ENCODE measurements around the gene GOLGA3.
A peak's percentile ranks its signal among the peaks of the same experiment; 100 is the strongest.
"Not testable (repeated sequence)": the region's sequence is repeated elsewhere in the genome, so short reads cannot be mapped to it uniquely, and the experiment has no call there.

Gene GOLGA3

GRCh38 chr12:132828706-132829534 is at the start of gene GOLGA3:
TSS of gene GOLGA3 (minus strand) at chr12:132828869. CDS start at chr12:132822128, 6,741 bp downstream.
- peak; percentile 93 to 96 for DNase-seq

DNA sequence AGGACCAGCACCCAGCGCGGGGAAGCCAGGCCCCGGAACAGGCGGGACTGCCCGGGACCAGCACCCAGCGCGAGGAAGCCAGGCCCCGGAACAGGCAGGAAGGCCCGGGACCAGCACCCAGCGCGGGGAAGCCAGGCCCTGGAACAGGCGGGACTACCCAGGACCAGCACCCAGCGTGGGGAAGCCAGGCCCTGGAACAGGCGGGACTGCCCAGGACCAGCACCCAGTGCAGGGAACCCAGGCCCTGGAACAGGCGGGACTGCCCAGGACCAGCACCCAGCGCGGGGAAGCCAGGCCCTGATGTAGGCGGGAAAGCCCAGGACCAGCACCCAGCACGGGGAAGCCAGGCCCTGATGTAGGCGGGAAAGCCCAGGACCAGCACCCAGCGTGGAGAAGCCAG is 46.0 kb upstream of the GOLGA3 start:
- DNase-seq: not testable (repeated sequence)

DNA sequence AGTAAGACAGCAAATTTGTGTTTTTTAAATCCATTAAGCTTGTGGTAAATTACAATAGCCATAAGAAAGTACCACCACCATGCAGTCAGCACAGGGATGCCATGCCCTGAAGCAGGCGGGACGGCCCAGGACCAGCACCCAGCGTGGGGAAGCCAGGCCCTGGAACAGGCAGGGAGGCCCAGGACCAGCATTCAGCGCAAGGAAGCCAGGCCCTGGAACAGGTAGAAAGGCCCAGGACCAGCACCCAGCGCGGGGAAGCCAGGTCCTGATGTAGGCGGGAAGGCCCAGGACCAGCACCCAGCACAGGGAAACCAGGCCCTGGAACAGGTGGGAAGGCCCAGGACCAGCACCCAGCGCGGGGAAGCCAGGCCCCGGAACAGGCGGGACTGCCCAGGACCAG is 45.5 kb upstream of the GOLGA3 start:
- DNase-seq: no peak

DNA sequence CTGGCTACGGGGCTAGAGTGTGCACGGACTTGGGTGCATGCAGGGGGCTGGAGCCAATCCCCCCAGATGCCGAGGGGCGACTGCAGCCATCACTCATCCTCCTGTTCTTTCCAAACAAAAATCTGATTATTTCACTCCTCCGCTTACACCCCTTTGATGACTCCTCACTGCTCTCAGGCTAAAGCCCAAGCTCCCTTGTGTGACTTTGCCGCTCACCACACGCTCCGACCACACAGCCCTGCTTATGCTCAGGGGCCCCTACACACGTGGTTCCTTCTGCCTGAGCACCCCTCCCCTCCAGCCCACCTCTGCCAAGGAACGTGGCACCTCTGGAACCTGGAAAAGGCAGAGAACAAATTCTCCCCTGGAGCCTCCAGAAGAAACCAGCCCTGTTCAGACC is 45.1 kb upstream of the GOLGA3 start:
- no peak for DNase-seq

DNA sequence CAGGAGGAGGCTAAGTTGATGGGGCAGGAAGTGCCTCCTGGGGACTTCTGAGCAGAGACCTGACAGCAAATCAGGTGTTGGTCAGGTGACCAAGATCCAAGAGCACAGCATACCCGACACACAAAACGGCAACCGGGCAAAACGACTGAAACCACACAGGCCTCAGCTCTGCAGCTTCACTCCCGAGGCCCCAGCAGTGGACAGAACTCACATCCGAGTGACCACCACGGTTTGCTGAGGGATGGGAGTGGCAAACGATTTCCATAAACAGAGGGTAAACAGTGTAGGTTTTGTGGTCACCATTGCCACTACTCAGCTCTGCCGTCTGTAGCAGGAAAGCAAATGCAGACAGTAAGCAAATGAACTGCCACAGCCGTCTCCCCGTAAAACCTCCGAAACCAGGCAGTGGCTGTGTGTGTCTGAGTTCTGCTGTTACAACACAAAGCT is 44.3 kb upstream of the GOLGA3 start:
- DNase-seq: no peak

DNA sequence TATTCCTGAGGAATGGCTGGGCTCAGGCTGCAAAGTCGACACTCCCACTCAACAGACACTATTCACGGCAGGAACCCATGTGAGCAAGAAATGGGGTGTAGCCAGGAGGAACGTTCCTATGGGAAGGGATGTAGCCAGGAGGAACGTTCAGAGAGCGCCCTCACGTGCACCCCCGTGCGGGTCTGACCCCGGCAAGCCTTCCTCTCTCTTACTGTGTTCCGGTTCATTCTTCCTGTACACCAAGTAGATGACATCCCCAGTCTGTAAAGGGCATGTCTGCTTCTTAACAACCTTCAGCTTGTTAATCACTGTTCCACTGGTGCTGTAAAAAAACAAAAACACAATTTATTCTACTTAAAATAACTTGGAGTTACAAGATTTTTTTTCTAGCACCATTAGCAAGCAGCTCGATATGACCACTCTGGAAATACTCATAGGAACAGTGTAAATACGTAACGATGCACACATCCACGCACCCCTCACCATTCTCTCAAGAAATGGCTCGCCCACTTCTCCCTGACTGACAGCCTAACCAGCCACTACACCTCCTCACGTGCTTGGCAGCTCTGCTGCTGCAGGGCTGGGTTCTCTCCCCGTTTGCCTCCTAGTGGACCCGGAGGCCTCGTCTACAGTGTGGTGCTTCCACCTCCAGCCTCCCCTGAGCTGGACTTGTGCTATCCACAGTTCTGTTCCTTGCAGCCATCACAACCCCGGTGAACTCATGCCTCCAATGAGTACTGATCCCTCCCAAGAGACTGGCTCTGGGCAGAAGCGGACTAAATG is 43.6 kb upstream of the GOLGA3 start:
- DNase-seq: no peak

DNA sequence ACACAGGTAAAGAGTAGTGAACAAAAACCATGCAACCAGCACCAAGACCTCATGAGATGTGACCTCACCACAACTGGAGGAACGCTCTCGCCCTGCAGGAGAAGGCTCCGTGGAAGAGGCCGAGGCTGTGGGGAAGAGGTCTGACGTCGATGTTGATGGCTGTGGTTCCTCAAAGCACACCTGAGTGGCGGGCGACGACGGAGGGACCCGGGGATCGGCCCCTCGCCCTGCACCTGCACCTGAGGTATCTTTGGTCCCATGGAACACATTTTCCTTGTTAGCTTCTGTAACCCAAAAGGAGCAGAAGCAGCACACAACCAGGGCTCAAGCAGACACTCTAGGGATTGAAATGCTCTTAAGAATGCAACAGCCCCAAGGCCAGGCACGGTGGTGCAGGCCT is 40.9 kb upstream of the GOLGA3 start:
- no peak for DNase-seq

DNA sequence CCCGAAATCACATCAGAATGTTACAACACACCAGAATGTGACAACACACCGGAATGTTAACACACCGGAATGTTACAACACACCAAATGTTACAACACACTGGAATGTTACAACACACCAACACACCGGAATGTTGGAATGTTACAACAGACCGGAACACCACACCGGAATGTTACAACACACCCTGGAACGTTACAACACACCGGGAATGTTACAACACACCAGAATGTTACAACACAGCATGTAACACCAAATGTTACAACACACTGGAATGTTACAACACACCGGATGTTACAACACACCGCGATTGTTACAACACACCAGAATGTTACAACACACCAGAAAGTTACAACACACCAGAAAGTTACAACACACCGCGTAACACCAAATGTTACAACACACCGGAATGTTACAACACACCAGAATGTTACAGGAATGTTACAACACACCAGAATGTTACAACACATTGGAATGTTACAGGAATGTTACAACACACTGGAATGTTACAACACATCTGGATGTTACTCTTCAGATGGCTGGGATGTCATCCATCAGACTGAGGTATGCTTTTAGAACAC is 37.7 kb upstream of the GOLGA3 start:
- DNase-seq: no peak

DNA sequence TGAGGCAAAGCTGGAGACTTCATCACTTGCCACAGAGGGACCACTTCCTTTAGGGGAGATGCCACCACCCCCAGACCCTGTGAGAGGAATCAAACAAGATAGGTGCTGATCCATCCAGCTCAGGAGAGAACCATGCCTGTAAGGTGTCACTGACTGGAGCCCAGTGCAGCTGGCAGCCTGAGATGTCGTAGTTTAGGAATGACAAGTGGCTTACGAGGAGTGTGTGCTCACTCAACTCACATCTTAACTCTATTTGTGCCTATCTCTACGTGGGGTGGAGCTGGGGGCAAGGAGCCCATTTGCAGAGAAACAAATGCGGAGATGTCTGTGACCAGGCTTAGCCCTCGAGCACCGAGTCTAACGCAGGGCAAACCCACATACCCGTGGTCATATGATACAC is 32.9 kb upstream of the GOLGA3 start:
- no peak for DNase-seq

DNA sequence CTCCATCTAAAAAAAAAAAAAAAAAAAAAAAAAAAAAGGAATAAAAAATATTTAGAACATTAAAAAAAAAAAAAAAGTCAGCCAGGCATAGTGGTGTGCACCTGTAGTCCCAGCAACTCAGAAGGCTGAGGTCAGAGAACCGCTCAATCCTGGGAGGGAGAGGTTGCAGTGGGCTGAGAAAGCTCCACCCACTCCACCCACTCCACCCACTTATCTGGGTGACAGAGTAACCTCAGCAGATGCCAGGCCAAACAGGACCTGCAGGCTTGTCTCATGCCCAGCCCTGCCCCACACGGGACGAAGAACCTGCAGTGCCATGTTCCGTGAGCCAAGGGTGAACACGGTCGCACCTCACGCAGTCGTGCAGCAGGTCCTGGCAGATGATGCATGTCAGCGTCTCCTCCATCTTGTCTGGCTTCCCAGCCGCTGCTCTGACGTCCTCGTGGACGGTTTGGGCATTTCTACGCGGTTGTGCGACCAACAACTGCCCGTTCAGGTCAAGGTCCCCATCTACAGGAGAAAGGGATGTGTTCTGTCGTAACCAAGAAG is 30.1 kb upstream of the GOLGA3 start:
- no peak for DNase-seq

GRCh38 chr12:132857019-132857418 is 28.4 kb upstream of the GOLGA3 start:
- DNase-seq: not testable (repeated sequence)

DNA sequence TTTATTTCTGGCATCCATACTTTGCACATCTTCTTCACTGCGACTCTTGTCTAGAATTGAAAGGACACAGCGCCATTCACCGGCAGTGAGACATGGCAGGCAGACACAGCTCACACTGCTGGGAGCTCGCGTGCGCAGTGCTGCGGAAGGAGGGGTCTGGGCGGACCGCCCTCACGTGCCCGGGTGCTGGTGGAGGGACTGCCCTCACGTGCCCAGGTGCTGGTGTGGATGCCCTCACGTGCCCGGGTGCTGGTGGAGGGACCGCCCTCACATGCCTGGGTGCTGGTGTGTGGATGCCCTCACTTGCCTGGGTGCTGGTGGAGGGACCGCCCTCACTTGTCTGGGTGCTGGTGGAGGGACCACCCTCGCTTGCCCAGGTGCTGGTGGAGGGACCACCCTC is 27.9 kb upstream of the GOLGA3 start:
- no peak for DNase-seq

DNA sequence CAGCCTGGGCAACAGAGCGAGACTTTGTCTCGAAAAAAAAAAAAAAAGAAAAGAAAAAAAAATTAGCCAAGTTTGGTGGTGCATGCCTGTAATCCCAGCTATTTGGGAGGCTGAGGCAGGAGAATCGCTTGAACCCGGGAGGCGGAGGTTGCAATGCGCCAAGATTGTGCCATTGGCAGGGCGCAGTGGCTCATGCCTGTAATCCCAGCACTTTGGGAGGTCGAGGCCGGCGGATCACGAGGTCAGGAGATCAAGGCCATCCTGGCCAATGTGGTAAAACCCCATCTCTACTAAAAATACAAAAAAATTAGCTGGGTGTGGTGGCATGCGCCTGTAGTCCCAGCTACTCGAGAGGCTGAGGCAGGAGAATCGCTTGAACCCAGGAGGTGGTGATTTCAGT is 26.5 kb upstream of the GOLGA3 start:
- DNase-seq: not testable (repeated sequence)

GRCh38 chr12:132853285-132854092 is 24.8 kb upstream of the GOLGA3 start:
- no peak for DNase-seq

DNA sequence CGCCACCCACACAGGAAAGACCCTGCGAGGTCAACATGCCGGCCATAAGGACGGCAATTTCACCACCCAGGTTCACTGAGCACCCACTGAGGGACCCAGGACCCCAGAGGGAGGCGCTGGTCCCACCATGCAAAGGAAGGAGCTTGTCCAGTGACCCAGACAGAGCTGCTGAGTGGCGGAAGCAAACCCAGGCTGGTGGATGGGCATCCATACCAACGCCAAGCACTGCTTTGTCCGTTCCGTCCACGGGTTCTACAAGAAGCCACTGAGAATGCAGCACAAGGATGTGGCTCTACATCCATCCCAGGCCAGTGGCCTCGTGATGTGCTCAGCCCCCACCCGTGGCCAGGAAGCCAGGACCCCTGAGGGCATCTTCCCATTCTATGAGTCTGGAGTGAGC is 23.8 kb upstream of the GOLGA3 start:
- DNase-seq: no peak

GRCh38 chr12:132851465-132851864 is 22.8 kb upstream of the GOLGA3 start:
- DNase-seq: no peak

- no peak for DNase-seq
Measured at GRCh38 chr12:132850291-132850690, 21.6 kb upstream of the GOLGA3 start.

- DNase-seq: no peak
Measured at GRCh38 chr12:132848521-132848920, 19.9 kb upstream of the GOLGA3 start.

GRCh38 chr12:132847363-132848356 is 19.0 kb upstream of the GOLGA3 start:
- DNase-seq: no peak

- not testable (repeated sequence) for DNase-seq
Measured at GRCh38 chr12:132844681-132845080, 16.0 kb upstream of the GOLGA3 start.

GRCh38 chr12:132842449-132843045 is 13.9 kb upstream of the GOLGA3 start:
- no peak for DNase-seq

All from stimulated activated CD4-positive, alpha-beta T cell treated with anti-CD3 and anti-CD28 coated beads, Interleukin-4, amount 100 ng/mL, for 4 hours (primary cell).